Heart right ventricle (tissue), 16 donors: ENCODE results near the gene BRPF3. TPM values are rescaled to one million over a fixed set of nuclear protein-coding genes. Genes with fewer than 3 reads are reported as not detected.

Experiments
- ATAC-seq, 8 donors: fragments of 200-7000 bp; cut with Tn5 transposase; one replicate each; pipeline ENCODE4 v1.9.1; 2020; ENCODE audit warnings: mild to moderate bottlenecking in 8 of 8, moderate library complexity in 8 of 8, moderate number of reproducible peaks in 1 of 8
- DNase-seq, 2 donors: peaks; one replicate each; pipeline ENCODE4 v3.0.0-alpha.2; 2020
- H3K27ac ChIP-seq, 10 donors: fragments of 200-600 bp; sonication (generic) in 2 of 10; one replicate each; pipeline versions ENCODE4 v1.5.0 to v1.8.0; 2020 to 2022; ENCODE audit warnings: mild to moderate bottlenecking in 3 of 10
- H3K27me3 ChIP-seq, 7 donors: fragments of 200-600 bp; one replicate each; pipeline ENCODE4 v1.8.0; 2021 to 2022; ENCODE audit warnings: mild to moderate bottlenecking in 2 of 7
- H3K36me3 ChIP-seq, 9 donors: fragments of 200-600 bp; sonication (generic) in 1 of 9; one replicate each; pipeline versions ENCODE4 v1.5.0 to v1.8.0; 2020 to 2022; ENCODE audit warnings: mild to moderate bottlenecking in 2 of 9
- H3K4me1 ChIP-seq, 9 donors: fragments of 200-600 bp; sonication (generic) in 1 of 9; one replicate each; pipeline versions ENCODE4 v1.5.0 to v1.8.0; 2020 to 2022; ENCODE audit warnings: mild to moderate bottlenecking in 4 of 9
- H3K4me3 ChIP-seq, 10 donors: fragments of 200-600 bp; sonication (generic) in 2 of 10; one replicate each; pipeline versions ENCODE4 v1.5.0 to v1.8.0; 2020 to 2022; ENCODE audit warnings: mild to moderate bottlenecking in 7 of 10, moderate library complexity in 2 of 10
- H3K9me3 ChIP-seq, 11 donors: fragments of 200-600 bp in 10 of 11; sonication (generic) in 2 of 11; one replicate each; pipeline versions ENCODE4 v1.5.0 to v1.8.0; 2013 to 2022; ENCODE audit warnings: mild to moderate bottlenecking in 2 of 11, control low read depth in 1 of 11, moderate library complexity in 1 of 11
- CTCF ChIP-seq, 9 donors: fragments of 200-600 bp; sonication (generic) in 2 of 9; IDR thresholded peaks; one replicate each; pipeline versions ENCODE4 v1.5.0 to v1.8.0; 2021 to 2022; ENCODE audit warnings: antibody characterized with exemption in 9 of 9, mild to moderate bottlenecking in 5 of 9, moderate library complexity in 1 of 9
- WGBS, 2 donors: extraction: QIAGEN DNeasy Blood & Tissue Kit; methylation state at CpG; one replicate each; pipeline ENCODE4 v1.1.7; 2013; ENCODE audit warnings: inconsistent platforms in 1 of 2; 5-methylcytosine and 5-hydroxymethylcytosine counted together
- intact Hi-C, 10 donors: fragments of 100-400 bp; cut with DNase I; formaldehyde crosslinking; loops; one replicate each; pipeline versions ENCODE4 v1.11.1 to v1.14.2; 2022
- polyA plus RNA-seq, 2 donors: library from polyadenylated mRNA; stranded (reverse); fragments of 200-250 nt; gene quantifications; one replicate each; pipeline ENCODE4 v1.2.3, GENCODE V29; 2013
- total RNA-seq, 10 donors: library from RNA; stranded (reverse); fragmentation: NEBNext Ultra II Directional in 3 of 10; extraction: Animal tissue kit (Norgen Biotek cat#: 25700) in 3 of 10; gene quantifications; one replicate each; pipeline versions ENCODE4 v1.2.1 to v1.2.4, GENCODE V29; 2021 to 2023
- donor health status: Arrhythmogenic right ventricular cardiomyopathy.
- donor health status: ischemic (EF 13 %, LVEDD 7.1; RV severe dilation, severe dysfunction).
- donor health status: healthy with polysubstance abuse.
- donor health status: DM: no; HTN: yes; CAD: no.
- donor health status: DM: no; HTN: no; CAD: no.
- donor health status: ischemic (EF 25% LVEDD 6.9; RV normal size, moderate dysfunction).
- donor health status: ischemic (EF 25% LVEDD 5.7; RV mildly dilated, moderate dysfunction).
- donor health status: healthy.
- donor health status: DM: yes; HTN: yes; CAD: no.
- donor health status: Ischemic cardiomyopathy.
- donor health status: ischemic (EF 35%, LVEDD 5.7; RV mildly dilated, moderate dysfunction).
- donor health status: nonischemic (EF 11% LVEDD 7.7; RV severe dilation, severe dysfunction).
- donor health status: DM: yes; HTN: yes; CAD: no.
- donor health status: PGD.
- donor health status: ischemic (EF 29% LVEDD 5.4; RV normal size, mild dysfunction).
- donor health status: nonischemic (EF 23%, LVEDD 6.1; RV moderate dilation, normal function).

The BRPF3 gene
- total and polyA plus RNA-seq, 12 donors = 6.3 to 20.5 (median 16.1) TPM

- Histone ChIP-seq H3K36me3 (no peaks in the 10 kb centered on the region), H3K4me1 (no peaks in the 10 kb centered on the region), H3K27ac (no peak overlapping the region), H3K27me3 (peaks cover 0 to 37% (median 22%) of the 10 kb centered on the region in 7 donors), H3K4me3 (no peak overlapping the region), H3K9me3 (peaks cover 0 to 15% (median 0%) of the 10 kb centered on the region in 11 donors)
- WGBS, 2 donors = 91 to 95% methylated on average over 4 of the region's 4 CpGs
- no peak for TF ChIP-seq CTCF (IDR thresholded peaks at IDR 0.05)
- DNase-seq (no peak), ATAC-seq (no peak)
- intact Hi-C loops = no loop called here
These were observed 71.4 kb downstream of the BRPF3 start for GRCh38 chr6:36267731-36268477.

- ATAC-seq = peak in 3 of 8 donors; percentile 42 to 63 (median 59)
- WGBS, 2 donors = 54 to 57% methylated on average over 12 of the region's 12 CpGs
These were observed 72.1 kb downstream of the BRPF3 start for GRCh38 chr6:36268478-36269275.

GRCh38 chr6:36269834-36270705, 73.5 kb downstream of the BRPF3 start, which contains the start of gene PNPLA1:
Gene PNPLA1 (plus strand): TSS chr6:36270060. CDS start chr6:36270460, 400 bp downstream.
- H3K27me3 ChIP-seq = peaks cover 0 to 46% (median 28%) of the 10 kb centered on the region in 7 donors
- DNase-seq = no peak
- 76 to 77% methylated on average over 32 of the region's 32 CpGs for WGBS, 2 donors
- peaks cover 0 to 14% (median 0%) of the 10 kb centered on the region in 11 donors for H3K9me3 ChIP-seq
- ATAC-seq = no peak
- no peak for TF ChIP-seq CTCF (IDR thresholded peaks at IDR 0.05)
- intact Hi-C loops = no loop called here
- no peaks in the 10 kb centered on the region for H3K4me1 ChIP-seq
- no peaks in the 10 kb centered on the region for H3K36me3 ChIP-seq
- H3K4me3 ChIP-seq = no peak within 1 kb of the TSS
- no peak within 1 kb of the TSS for H3K27ac ChIP-seq

More at GRCh38 chr6:36268478-36269275, 72.1 kb downstream of the BRPF3 start:
- no peak for TF ChIP-seq CTCF (IDR thresholded peaks at IDR 0.05)
- DNase-seq = no peak
- intact Hi-C loops = no loop called here
- H3K36me3 ChIP-seq = no peaks in the 10 kb centered on the region
- no peaks in the 10 kb centered on the region for H3K4me1 ChIP-seq
- H3K27ac ChIP-seq = no peak overlapping the region
- H3K4me3 ChIP-seq = no peak overlapping the region
- H3K9me3 ChIP-seq = peaks cover 0 to 15% (median 0%) of the 10 kb centered on the region in 11 donors
- H3K27me3 ChIP-seq = peaks cover 0 to 38% (median 28%) of the 10 kb centered on the region in 7 donors

GRCh38 chr6:36272234-36272633, 75.7 kb downstream of the BRPF3 start:
- Histone ChIP-seq H3K9me3 (no peaks in the 10 kb centered on the region), H3K36me3 (no peaks in the 10 kb centered on the region), H3K27me3 (peaks cover 0 to 48% (median 28%) of the 10 kb centered on the region in 7 donors), H3K4me3 (no peak overlapping the region), H3K4me1 (no peaks in the 10 kb centered on the region), H3K27ac (no peak overlapping the region)
- no peak for ATAC-seq
- TF ChIP-seq CTCF (IDR thresholded peaks at IDR 0.05) = no peak
- whole genome bisulfite sequencing, 2 donors = 78 to 79% methylated on average over 8 of the region's 8 CpGs
- no peak for DNase-seq
- intact Hi-C loops = no loop called here
